H1 (cell line): Measurements from ENCODE around the gene SPECC1. TPM values are rescaled to one million over a fixed set of nuclear protein-coding genes. Genes with fewer than 3 reads are reported as not detected.

ENCODE experiments used
- ATF2 ChIP-seq: IDR thresholded peaks from 2 replicates; pipeline ENCODE4 v1.6.1; 2012; ENCODE audit warnings: low read length, inconsistent platforms
- CEBPB ChIP-seq: IDR thresholded peaks from 2 replicates; pipeline ENCODE4 v1.6.1; 2012; ENCODE audit warnings: low read depth, low read length
- SIN3A ChIP-seq, 2 experiments: IDR thresholded peaks in 1 of 2; conservative IDR thresholded peaks in 1 of 2; 2 replicates each; pipeline ENCODE4 v1.6.1; 2011 to 2012; ENCODE audit warnings: low read length in 2 of 2, improper control_type of control experiment in 1 of 2, low read depth in 1 of 2, mild to moderate bottlenecking in 1 of 2
- SP4 ChIP-seq: IDR thresholded peaks from 2 replicates; pipeline ENCODE4 v1.6.1; 2012; ENCODE audit warnings: low read length, inconsistent platforms
- TAF7 ChIP-seq: optimal IDR thresholded peaks from 2 replicates; pipeline ENCODE3; 2011; ENCODE audit warnings: low read depth, mild to moderate bottlenecking, inconsistent platforms, low read length, moderate library complexity, borderline replicate concordance
- polyA plus RNA-seq, 7 experiments: library from polyadenylated mRNA; depleted of rRNA in 3 of 7; stranded (reverse) in 5 of 7; unstranded in 2 of 7; fragments of >200 nt in 5 of 7; fragments of 200-250 nt in 2 of 7; gene quantifications; 1 replicate in 5 of 7; 2 replicates in 1 of 7; 4 replicates in 1 of 7; pipeline versions ENCODE4 v1.2.1 to v1.2.3, GENCODE V29; 2011 to 2013; ENCODE audit warnings: missing spikeins in 2 of 7, mixed read lengths in 2 of 7
- total RNA-seq: library from RNA; stranded (reverse); fragmentation: NEBNext Ultra II Directional; extraction: Animal tissue kit (Norgen Biotek cat#: 25700); gene quantifications from 2 replicates; pipeline ENCODE4 v1.2.1, GENCODE V29; 2021

Gene SPECC1
- total and polyA plus RNA-seq, 2 of the 8 experiments (the other 6 are each of a cell fraction or from before 2014, with no cell fraction given): 35.8 to 87.9 TPM

- TF ChIP-seq SIN3A (conservative IDR thresholded peaks at IDR 0.05 in 1 of 2, IDR thresholded peaks at IDR 0.05 in 1 of 2; ENCODE audit: low read depth in 1 of 2, low read length in 2 of 2): no peak
- TF ChIP-seq SP4: no peak
- no peak for TF ChIP-seq TAF7
- TF ChIP-seq ATF2: no peak
- TF ChIP-seq CEBPB: no peak
These were observed 24.3 kb downstream of the SPECC1 start (continued) for GRCh38 chr17:20033415-20033814.
